ENCODE measurements around the gene IGSF8.
A peak's percentile ranks its signal among the peaks of the same experiment; 100 is the strongest.
"Not testable (repeated sequence)": the region's sequence is repeated elsewhere in the genome, so short reads cannot be mapped to it uniquely, and the experiment has no call there.

The IGSF8 gene

DNA sequence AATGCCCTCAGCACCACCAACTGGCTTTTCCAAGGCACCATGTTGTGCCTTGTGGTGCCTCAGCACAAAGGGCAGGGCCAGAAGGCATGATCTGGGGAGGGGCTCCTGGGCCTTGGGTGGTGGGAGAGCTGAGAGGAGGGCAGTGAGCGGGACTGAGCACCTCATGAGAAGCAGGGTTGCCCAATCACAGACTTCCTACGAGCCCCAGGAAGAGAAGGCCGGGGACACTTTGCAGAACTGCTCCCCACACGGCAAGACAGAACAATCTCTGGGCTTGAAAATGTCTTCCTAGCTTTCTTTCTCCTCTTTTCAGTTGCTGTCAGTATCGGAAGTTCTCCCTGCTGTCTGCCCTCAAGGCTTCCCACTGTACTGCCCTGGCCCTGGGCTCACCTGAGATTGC is 35.2 kb downstream of the IGSF8 start:
- no peak for DNase-seq

DNA sequence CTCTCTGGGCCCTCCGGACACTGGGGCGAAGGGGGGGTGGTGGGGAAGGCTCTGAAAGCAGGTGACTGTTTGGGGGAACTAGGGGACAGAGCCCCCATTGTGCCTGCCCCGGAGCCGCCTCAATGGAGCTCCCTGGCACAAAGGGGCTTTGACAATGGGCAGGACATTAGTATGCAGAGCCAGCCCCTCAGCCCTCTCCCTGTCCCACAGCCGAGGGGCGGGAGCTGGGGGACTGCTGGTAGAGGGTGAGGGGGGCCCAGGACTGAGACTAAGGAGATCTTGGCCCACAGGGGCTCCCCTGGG is 36.2 kb downstream of the IGSF8 start:
- DNase-seq = no peak

DNA sequence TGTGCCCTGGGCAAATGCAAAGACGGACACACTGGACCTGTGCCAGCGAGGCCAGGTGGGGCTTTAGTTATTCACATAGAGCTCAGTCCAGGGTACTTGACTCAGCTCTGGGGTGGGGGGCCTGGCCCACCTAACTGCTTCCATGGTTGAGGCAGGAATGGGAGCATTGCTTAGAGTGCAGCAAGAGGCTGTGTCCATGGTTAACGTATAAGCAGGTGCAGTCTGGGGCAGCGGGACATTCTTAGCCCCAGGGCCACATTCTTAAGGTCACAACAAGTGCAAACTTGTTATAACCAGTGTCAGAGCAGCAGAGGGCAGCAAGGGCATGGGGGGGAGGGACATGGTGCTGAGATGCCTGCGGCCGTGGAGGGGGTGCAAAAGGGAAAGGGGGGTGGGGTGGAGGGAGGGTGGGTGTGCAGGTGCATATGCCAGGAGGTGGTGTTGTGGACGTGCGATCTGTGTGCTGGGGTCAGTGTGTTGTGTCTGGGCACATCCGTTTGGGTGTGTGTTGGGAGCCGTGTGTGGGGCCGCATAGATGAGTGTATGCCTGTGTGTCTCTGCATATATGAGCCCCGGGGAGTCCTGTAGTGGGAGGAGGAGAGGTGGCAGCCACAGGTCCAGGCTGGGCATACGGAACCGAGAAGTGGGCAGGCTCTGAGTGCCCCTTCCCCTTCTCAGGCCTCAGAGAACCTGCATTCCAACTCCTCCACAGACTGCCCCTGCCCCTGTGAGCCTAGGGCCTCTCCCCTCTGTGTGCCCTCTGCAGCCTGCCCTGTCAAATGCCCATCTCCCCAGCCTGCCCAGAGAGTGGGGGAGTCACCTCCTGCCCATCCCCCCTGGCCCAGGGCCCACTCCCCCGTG is 36.8 kb downstream of the IGSF8 start:
- DNase-seq = no peak

DNA sequence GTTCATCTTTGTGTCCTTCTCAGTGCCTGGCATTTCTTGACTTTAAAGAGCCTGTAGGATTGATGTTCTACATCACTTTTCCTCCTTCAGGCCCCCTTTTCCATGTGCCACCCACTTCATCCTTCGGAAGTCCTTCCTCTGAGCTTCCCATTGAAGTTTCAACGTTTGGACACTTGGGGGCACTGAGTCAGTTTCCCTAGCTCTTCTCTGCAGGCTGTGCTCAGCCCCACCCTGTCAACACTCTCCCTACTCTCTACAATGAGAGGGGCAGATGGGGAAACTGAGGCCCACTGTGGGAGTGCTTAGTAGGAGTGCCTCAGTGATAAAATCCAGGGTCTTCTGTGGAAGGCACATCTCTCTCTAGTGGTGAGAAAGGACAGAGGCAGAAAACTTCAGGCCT is 40.3 kb downstream of the IGSF8 start:
- DNase-seq = no peak

DNA sequence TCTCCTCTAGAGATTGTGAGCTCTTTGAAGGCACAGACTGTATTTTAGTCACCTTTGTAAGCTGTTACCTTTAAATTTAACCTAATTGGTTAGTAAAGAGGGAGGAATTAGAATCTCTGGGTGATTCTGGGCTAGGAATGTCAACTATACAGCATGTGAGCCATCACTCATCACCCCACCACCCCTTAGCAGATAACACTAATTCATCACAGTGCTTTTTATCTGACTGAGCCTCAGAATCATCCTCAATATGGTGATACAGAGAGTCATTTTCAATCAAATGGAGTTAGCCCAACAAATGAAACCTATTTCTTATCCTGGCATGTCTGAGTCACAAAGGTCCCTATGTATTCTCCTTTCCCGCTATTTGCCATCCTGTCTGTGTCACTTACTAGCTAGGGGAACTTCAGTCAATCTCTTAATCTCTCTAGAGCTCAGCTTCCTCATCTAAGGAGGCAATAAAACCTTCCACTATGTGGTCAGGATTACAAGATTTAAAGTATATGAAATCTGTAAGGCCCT is 41.7 kb downstream of the IGSF8 start:
- DNase-seq = no peak

DNA sequence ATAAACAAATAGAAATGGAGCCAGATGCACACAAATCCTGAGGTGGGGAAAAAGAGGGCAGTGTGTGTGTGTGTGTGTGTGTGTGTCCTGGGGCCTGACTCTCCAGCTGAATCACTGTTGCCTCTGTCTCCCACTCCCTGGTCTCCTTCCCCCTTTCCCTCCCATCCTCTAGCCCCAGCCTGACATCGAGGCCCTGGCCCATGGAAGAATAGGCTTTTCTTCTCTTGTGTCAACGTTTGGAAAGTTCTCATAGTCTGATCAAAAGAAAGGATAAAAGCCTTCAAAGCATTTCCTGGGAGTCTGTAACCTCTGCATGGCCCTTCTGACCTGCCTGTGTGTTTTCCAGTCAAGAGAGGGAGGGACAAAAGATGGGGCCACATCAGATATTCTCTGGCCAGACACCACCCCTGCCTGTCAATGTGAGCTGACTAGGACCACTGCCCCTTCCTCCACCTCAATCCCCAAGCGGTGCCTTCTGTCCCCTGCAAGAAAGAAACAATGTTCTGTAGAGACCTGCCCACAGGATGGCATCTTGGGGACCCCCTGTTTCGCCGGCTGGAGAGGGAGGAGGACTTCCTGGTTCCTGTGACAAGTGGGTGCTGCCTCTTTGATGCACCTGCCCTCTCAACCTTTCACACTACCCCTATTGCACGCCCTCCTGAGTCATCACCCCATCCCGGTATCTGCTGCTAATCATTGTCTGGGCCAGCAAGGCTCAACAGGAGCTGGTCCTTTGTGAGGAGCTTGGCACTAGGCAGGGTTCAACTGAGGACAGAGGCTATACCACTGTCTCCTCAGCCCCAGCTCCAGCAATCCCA is 44.7 kb downstream of the IGSF8 start:
- DNase-seq = no peak

DNA sequence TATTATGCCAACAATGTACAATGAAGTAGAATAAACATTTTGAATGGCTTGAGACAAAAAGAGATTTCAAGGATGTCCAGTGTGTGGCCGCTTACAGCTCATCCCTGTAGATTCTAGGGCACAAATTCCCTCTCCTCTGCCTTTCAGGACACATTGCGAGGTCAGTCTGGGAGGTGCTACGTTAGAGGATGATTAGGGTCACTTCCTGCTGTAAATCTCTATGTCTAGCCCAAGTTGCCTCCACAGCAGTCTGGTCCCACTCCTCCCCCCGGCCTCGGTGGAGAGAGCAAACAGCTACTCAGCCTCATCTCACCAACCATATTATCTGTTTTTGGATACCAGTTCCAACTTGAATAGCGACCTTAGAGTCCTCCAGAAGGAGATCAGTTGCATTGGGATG is 45.5 kb downstream of the IGSF8 start:
- DNase-seq = no peak

DNA sequence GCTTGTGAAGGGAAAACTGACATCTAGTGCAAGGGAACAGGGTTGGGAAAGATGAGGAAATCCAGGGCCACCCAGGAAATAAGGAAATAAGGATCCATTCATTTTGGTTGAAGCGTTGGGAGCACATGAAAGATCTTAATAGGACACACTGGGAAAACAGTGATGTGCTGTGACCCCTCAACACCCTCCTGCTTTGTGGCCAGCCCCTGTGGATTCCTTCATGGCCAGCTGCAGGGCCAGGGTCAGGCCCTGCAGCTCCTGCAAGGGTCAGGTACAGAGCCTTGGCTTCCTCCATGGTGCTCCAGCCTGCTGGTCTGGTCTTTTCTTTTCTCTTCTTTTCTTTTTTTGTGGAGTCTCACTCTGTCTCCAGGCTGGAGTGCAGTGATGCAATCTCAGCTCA is 47.8 kb downstream of the IGSF8 start:
- no peak for DNase-seq

DNA sequence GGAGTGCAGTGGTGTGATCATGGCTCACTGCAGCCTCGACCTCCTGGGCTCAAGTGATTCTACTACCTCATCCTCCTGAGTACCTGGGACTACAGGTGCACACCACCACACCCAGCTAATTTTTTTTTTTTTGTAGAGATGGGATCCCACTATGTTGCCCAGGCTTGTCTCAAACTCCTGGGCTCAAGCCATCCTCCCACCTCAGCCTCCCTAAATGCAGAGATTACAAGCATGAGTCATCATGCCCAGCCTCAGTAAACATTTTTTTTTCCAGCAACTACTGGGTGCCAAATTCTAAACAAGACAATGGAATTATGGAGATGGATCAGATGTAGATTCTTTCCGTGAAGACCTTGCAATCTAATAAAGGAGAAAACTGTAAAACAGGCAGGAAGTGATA is 48.2 kb downstream of the IGSF8 start:
- not testable (repeated sequence) for DNase-seq

DNA sequence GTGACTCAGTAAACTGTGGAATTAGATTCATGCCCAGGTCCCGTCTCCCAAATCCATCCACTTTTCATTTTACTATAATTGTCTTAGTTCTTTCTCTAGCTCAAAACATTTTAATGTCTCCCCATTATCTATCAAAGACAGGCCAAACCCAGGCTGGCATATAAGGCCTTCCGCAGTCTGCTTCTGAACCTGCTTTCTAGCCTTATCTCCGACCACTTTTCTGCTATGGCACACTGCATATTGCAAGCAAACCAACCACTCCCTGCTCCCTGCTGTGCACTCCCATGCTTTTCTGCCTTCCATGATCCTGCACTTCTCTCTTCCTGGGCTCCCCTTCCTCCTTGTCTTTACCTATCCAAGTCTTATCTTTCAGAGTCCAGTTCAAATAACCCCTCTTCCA is 49.3 kb downstream of the IGSF8 start:
- DNase-seq = no peak

DNA sequence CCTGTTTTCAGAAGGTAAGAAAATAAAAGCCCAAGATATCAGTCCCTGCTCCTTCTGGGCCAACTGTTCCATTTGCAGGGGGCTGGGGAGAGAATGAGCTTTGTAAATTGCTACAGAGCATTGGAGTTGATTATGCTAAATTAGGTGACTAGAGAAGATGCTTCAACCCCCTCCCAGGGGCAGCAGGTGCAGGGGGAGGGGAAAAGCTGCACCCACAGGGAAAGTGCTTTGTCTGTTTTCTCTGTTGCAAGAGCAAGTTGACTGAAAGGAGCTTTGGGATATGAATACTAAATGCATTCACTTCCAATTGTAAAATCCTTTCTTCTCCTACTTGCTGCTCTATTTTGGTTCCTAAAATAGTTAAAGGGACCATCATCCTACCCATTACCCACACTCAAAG is 50.1 kb downstream of the IGSF8 start:
- DNase-seq = no peak

DNA sequence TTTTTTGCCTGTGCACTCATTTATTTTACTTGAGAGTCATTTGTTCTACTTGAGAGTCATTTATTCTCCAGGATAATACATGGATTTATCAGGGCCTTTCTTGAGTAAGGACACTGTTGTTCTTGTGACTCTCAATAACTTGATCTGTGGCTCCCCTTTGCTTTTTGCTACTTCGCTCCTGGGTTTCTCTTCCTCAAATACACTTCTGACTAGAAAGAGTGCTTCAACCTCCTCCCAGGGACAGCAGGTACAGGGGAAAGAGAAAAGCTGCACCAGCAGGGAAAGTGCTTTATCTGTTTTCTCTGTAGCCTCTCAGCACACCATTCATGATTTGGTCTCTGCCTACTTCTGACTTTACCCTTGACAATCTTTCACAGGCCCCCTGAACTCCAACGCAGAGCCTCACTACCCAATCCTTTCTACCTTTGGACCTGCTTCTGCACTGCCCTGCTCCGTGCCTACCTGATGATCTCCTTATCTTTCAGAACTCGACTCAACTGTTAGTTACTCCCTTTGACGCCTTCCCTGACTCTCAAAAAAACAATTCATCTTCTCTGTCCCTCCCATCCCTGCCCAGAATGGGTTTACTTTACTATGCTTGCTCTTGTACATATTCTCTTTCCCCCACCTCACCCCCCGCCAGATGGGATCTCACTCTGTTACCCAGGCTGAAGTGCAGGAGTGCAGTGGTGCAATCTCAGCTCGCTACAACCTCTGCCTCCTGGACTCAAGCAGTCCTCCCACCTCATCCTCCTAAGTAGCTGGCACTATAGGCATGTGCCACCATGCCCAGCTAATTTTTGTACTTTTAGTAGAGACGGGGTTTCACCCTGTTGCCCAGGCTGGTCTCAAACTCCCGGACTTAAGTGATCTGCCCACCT is 51.1 kb downstream of the IGSF8 start:
- no peak for DNase-seq

DNA sequence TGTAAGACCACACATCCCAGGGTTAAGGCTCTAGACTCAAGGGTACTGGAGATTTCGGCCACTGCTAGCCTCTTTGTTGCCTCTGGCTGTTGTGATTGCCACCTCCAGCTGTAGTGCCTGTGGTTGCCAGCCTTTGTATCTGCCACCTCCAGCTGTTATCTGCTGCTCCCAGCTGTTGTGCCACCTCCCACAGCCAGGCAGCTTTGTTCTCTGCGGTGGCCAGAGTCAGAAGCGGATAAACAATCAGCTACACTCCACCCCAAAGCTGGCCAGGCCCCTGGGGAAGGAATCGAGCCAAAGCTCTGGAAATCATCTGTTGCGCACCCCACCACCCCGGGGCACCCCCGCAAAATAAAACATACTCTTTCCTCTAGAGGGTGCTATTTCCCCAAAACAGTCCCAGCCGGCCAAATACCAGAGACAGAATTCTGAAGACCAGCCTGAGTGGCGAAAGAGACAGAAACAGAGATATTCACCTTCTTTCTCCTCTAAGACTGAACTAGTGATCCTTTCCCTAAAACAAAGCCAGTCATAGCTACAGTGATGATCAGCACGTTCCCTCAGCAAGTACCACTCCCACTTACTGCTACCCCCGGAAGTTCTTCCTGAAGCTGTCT is 51.8 kb downstream of the IGSF8 start:
- DNase-seq = peak; percentile 42

DNA sequence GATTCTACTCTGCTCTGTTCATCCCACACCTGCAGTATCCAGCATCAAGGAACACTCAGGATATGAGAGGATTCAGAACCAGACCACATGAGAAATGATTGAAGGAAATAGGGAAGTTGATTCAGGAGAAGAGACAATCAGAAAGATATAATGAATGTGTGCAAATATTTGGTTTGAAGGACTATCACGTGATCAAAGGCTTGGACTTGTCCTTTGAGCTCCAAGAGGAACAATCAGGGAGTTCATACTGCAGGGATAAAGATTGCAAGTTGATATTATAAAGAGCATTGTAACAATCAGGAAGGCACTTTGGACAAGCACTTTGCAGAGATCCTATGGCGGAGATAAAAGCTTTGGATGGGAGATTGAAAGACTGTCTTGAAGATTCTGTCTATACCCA is 52.8 kb downstream of the IGSF8 start:
- DNase-seq = no peak

DNA sequence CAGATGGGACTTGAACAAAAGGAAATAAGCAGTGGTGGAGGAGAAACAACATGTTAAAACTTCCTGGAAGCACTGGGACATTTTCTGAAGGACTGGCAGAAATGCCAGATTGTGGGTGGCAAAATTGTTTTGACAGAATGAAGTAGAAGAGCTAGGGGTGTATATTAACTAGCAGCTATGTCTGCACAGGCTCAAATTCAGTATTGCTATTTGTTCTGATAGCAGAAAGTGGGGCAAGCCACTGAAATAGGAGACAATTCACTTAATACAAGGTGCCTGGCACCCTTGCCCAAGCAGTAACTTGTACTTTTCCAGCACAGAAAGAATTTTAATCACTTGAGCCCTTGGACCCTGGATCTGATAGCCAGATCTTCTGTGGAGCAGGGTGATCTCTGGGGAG is 54.9 kb downstream of the IGSF8 start:
- DNase-seq = no peak

All from NCI-H1105 treated with DMSO at 0.1 percent for 48 hours (cell line).